GM12875 (cell line): Measurements from ENCODE around the gene RHBDF1.

Experiments
- H3K4me3 ChIP-seq: one replicate; pipeline ENCODE4 v1.5.1; 2011; ENCODE audit warnings: low read depth, low read length, control low read depth
- CTCF ChIP-seq: IDR thresholded peaks from 2 replicates; pipeline ENCODE4 v1.5.1; 2011; ENCODE audit warnings: low read depth, mild to moderate bottlenecking, control low read depth, inconsistent platforms, low read length, moderate library complexity, borderline replicate concordance; ENCODE audit not compliant: insufficient read depth

Gene RHBDF1

DNA sequence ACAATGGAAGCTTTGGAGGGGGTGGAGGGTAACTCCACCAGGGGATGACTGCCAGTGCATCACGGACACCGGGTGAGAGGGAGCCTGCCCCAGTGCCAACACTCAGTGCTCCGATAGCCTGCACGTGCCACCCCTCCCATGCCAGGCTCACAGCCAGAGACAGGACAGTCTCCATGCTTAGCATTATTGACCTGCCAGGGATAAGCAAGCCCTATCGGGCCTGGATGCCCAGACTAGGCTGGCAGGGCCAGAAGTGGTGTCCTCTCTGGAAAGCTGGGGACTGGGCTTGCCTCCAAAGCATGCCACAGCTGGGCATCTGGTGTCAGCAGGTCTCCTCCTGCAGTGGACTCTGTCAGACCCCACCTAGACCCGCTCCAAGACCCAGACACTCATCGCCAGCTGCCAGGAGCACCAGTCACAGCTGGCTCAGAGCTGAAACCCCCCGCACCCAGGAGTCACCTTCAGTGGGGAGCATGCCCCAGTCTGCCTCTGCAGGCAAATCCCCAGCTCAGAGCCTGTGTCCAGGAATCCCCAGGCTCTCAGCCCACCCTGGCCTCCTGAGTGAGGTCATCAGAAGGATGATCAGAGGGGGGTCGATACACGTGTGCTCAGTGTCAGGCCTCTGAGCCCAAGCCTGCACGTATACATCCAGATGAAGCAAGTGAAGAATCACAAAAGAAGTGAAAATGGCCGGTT is 1.8 kb upstream of the RHBDF1 start:
- H3K4me3 ChIP-seq: no peak overlapping the region
- no peak for TF ChIP-seq CTCF

- no peak overlapping the region for H3K4me3 ChIP-seq
- TF ChIP-seq CTCF: no peak
These were observed 660 bp downstream of the RHBDF1 start for GRCh38 chr16:71540-72401.

GRCh38 chr16:71210-71539 is 1.3 kb downstream of the RHBDF1 start:
- no peak overlapping the region for H3K4me3 ChIP-seq
- no peak for TF ChIP-seq CTCF

DNA sequence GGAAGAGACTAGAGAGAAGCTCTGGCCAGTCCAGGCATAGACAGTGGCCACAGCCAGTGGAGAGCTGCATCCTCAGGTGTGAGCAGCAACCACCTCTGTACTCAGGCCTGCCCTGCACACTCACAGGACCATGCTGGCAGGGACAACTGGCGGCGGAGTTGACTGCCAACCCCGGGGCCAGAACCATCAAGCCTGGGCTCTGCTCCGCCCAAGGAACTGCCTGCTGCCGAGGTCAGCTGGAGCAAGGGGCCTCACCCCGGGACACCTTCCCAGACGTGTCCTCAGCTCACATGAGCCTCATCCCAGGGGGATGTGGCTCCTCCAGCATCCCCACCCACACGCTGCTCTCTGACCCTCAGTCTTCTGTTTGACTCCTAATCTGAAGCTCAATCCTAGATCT is 3.2 kb downstream of the RHBDF1 start:
- no peak overlapping the region for H3K4me3 ChIP-seq
- no peak for TF ChIP-seq CTCF

DNA sequence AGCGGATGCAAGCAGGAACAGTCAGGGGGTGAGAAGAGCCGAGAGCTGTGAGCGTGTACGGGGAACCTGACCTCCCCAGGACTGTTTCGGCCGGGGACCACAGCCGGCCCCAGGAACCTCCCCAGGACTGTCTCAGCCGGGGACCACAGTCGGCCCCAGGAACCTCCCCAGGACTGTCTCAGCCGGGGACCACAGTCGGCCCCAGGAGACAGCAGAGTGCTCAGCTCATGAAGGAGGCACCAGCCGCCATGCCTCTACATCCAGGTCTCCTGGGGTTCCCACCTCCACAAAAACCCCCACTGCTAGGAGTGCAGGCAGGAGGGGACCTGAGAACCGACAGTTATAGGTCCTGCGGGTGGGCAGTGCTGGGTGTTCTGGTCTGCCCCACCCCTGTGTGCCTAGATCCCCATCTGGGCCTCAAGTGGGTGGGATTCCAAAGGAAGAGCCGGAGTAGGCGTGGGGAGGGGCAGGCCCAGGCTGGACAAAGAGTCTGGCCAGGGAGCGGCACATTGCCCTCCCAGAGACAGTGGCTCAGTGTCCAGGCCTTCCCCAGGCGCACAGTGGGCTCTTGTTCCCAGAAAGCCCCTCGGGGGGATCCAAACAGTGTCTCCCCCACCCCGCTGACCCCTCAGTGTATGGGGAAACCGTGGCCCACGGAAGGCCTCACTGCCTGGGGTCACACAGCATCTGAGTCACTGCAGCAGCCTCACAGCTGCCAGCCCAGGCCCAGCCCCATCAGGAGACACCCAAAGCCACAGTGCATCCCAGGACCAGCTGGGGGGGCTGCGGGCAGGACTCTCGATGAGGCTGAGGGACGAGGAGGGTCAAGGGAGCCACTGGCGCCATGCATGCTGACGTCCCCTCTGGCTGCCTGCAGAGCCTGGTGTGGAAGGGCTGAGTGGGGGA is 4.3 kb downstream of the RHBDF1 start:
- no peak for TF ChIP-seq CTCF
- no peak overlapping the region for H3K4me3 ChIP-seq

- TF ChIP-seq CTCF: no peak
- no peak overlapping the region for H3K4me3 ChIP-seq
These were observed 5.1 kb downstream of the RHBDF1 start for GRCh38 chr16:67183-67791.
